Neutrophil (primary cell): ENCODE results near the gene HPS1.

Source experiments
- H3K27ac ChIP-seq: fragments of 200-600 bp; sonication (generic); 2 replicates; pipeline ENCODE4 v1.5.1; 2016; ENCODE audit warnings: mild to moderate bottlenecking, moderate library complexity
- H3K27me3 ChIP-seq: fragments of 200-600 bp; sonication (generic); 2 replicates; pipeline ENCODE4 v1.6.0; 2016; ENCODE audit warnings: mild to moderate bottlenecking
- H3K36me3 ChIP-seq: fragments of 200-600 bp; sonication (generic); 2 replicates; pipeline ENCODE4 v1.5.1; 2017
- H3K4me1 ChIP-seq, 2 experiments: fragments of 200-600 bp in 1 of 2; sonication (generic) in 1 of 2; 1 replicate in 1 of 2; 2 replicates in 1 of 2; pipeline versions ENCODE4 v1.5.1 to v1.6.1; 2013 to 2016; ENCODE audit warnings: low read depth in 1 of 2, low read length in 1 of 2, mild to moderate bottlenecking in 1 of 2, moderate library complexity in 1 of 2; ENCODE audit not compliant: control insufficient read depth in 1 of 2, insufficient read depth in 1 of 2
- H3K4me3 ChIP-seq, 2 experiments: fragments of 200-600 bp in 1 of 2; sonication (generic) in 1 of 2; 1 replicate in 1 of 2; 2 replicates in 1 of 2; pipeline ENCODE4 v1.5.1; 2013 to 2016; ENCODE audit warnings: low read depth in 1 of 2, low read length in 1 of 2, mild to moderate bottlenecking in 1 of 2, moderate library complexity in 1 of 2
- H3K9me3 ChIP-seq: fragments of 200-600 bp; sonication (generic); 2 replicates; pipeline ENCODE4 v1.5.1; 2016
- CTCF ChIP-seq: fragments of 200-600 bp; sonication (generic); IDR thresholded peaks from 2 replicates; pipeline ENCODE4 v1.5.1; 2016; ENCODE audit warnings: antibody characterized with exemption

The HPS1 gene

GRCh38 chr10:98486421-98486820 lies 39.7 kb upstream of the HPS1 start:
- H3K4me3 ChIP-seq = no peak overlapping the region
- no peak for TF ChIP-seq CTCF
- H3K27ac ChIP-seq = no peak overlapping the region
- no peaks in the 10 kb centered on the region for H3K36me3 ChIP-seq
- no peaks in the 10 kb centered on the region for H3K4me1 ChIP-seq
- H3K27me3 ChIP-seq = no peaks in the 10 kb centered on the region
- no peaks in the 10 kb centered on the region for H3K9me3 ChIP-seq

- no peaks in the 10 kb centered on the region for H3K27me3 ChIP-seq
- H3K4me1 ChIP-seq = no peaks in the 10 kb centered on the region
- H3K9me3 ChIP-seq = no peaks in the 10 kb centered on the region
- H3K36me3 ChIP-seq = no peaks in the 10 kb centered on the region
- no peak overlapping the region for H3K27ac ChIP-seq
- no peak overlapping the region for H3K4me3 ChIP-seq
- no peak for TF ChIP-seq CTCF
Observed at GRCh38 chr10:98485959-98486358, 39.2 kb upstream of the HPS1 start.

GRCh38 chr10:98483658-98484057 lies 36.9 kb upstream of the HPS1 start:
- peaks cover 8% of the 10 kb centered on the region for H3K27me3 ChIP-seq
- H3K4me1 ChIP-seq = no peaks in the 10 kb centered on the region
- H3K27ac ChIP-seq = no peak overlapping the region
- no peaks in the 10 kb centered on the region for H3K36me3 ChIP-seq
- H3K4me3 ChIP-seq = no peak overlapping the region
- no peak for TF ChIP-seq CTCF
- H3K9me3 ChIP-seq = no peaks in the 10 kb centered on the region

GRCh38 chr10:98482096-98482495 lies 35.4 kb upstream of the HPS1 start:
- TF ChIP-seq CTCF = no peak
- H3K36me3 ChIP-seq = no peaks in the 10 kb centered on the region
- H3K9me3 ChIP-seq = no peaks in the 10 kb centered on the region
- H3K4me3 ChIP-seq = no peak overlapping the region
- H3K27me3 ChIP-seq = peaks cover 15% of the 10 kb centered on the region
- H3K27ac ChIP-seq = no peak overlapping the region
- H3K4me1 ChIP-seq = no peaks in the 10 kb centered on the region

GRCh38 chr10:98481404-98481945 lies 34.7 kb upstream of the HPS1 start:
- Histone ChIP-seq H3K4me1 (no peaks in the 10 kb centered on the region), H3K4me3 (no peak overlapping the region), H3K27me3 (peaks cover 16% of the 10 kb centered on the region), H3K36me3 (no peaks in the 10 kb centered on the region), H3K9me3 (no peaks in the 10 kb centered on the region), H3K27ac (no peak overlapping the region)
- TF ChIP-seq CTCF = no peak
